Heart left ventricle (tissue), 16 donors: ENCODE results near the gene ACR. TPM values are rescaled to one million over a fixed set of nuclear protein-coding genes. Genes with fewer than 3 reads are reported as not detected.
A peak's percentile ranks its signal among the peaks of the same experiment; 100 is the strongest.
"Not testable (repeated sequence)": the region's sequence is repeated elsewhere in the genome, so short reads cannot be mapped to it uniquely, and the experiment has no call there.

Experiments
- ATAC-seq, 4 donors: fragments of 200-7000 bp; cut with Tn5 transposase; one replicate each; pipeline ENCODE4 v1.9.1; 2020 to 2022; ENCODE audit warnings: moderate library complexity in 4 of 4, mild to moderate bottlenecking in 3 of 4, moderate number of reproducible peaks in 1 of 4
- DNase-seq, 5 donors: peaks; one replicate each; pipeline ENCODE4 v3.0.0-alpha.2; 2020
- H3K27ac ChIP-seq, 12 donors: fragments of 200-600 bp; sonication (generic) in 4 of 12; one replicate each; pipeline versions ENCODE4 v1.5.0 to v1.8.0; 2016 to 2022; ENCODE audit warnings: mild to moderate bottlenecking in 2 of 12
- H3K27me3 ChIP-seq, 9 donors: fragments of 200-600 bp; sonication (generic) in 2 of 9; one replicate each; pipeline versions ENCODE4 v1.5.1 to v1.8.0; 2016 to 2022; ENCODE audit warnings: mild to moderate bottlenecking in 3 of 9
- H3K36me3 ChIP-seq, 9 donors: fragments of 200-600 bp; sonication (generic) in 2 of 9; one replicate each; pipeline versions ENCODE4 v1.5.0 to v1.8.0; 2018 to 2022; ENCODE audit warnings: mild to moderate bottlenecking in 2 of 9
- H3K4me1 ChIP-seq, 12 donors: fragments of 200-600 bp; sonication (generic) in 4 of 12; one replicate each; pipeline versions ENCODE4 v1.5.0 to v1.8.0; 2016 to 2022; ENCODE audit warnings: mild to moderate bottlenecking in 3 of 12
- H3K4me3 ChIP-seq, 12 donors: fragments of 200-600 bp; sonication (generic) in 4 of 12; one replicate each; pipeline versions ENCODE4 v1.5.0 to v1.8.0; 2017 to 2022; ENCODE audit warnings: mild to moderate bottlenecking in 9 of 12, moderate library complexity in 4 of 12
- H3K9me3 ChIP-seq, 12 donors: fragments of 200-600 bp; sonication (generic) in 4 of 12; one replicate each; pipeline versions ENCODE4 v1.5.0 to v1.8.0; 2016 to 2022; ENCODE audit warnings: mild to moderate bottlenecking in 1 of 12
- CTCF ChIP-seq, 12 donors: fragments of 200-600 bp; sonication (generic) in 4 of 12; IDR thresholded peaks; one replicate each; pipeline versions ENCODE4 v1.5.0 to v1.8.0; 2018 to 2022; ENCODE audit warnings: antibody characterized with exemption in 12 of 12, mild to moderate bottlenecking in 5 of 12
- POLR2A ChIP-seq, 2 donors: fragments of 450-650 bp; IDR thresholded peaks; one replicate each; pipeline ENCODE4 v1.6.1; 2017; ENCODE audit warnings: antibody characterized with exemption in 2 of 2, mild to moderate bottlenecking in 2 of 2, moderate library complexity in 2 of 2
- WGBS, 4 donors: extraction: QIAGEN DNeasy Blood & Tissue Kit in 2 of 4; methylation state at CpG; one replicate each; pipeline versions ENCODE4 v1.1.5 to v1.1.7; 2013 to 2018; 5-methylcytosine and 5-hydroxymethylcytosine counted together
- intact Hi-C, 10 donors: fragments of 100-400 bp; cut with DNase I; formaldehyde crosslinking; loops; one replicate each; pipeline versions ENCODE4 v1.11.1 to v1.14.2; 2022
- polyA plus RNA-seq, 2 donors: library from polyadenylated mRNA; stranded (reverse); fragments of 200-250 nt; gene quantifications; one replicate each; pipeline ENCODE4 v1.2.3, GENCODE V29; 2013
- total RNA-seq, 9 donors: library from RNA; depleted of rRNA in 2 of 9; stranded (reverse); fragments of >200 nt in 2 of 9; fragmentation: NEBNext Ultra II Directional in 3 of 9; extraction: Animal tissue kit (Norgen Biotek cat#: 25700) in 3 of 9; gene quantifications; one replicate each; pipeline versions ENCODE4 v1.1.0 to v1.2.4, GENCODE V29; 2016 to 2023
- donor health status: ischemic (EF 13 %, LVEDD 7.1; RV severe dilation, severe dysfunction).
- donor health status: healthy with polysubstance abuse.
- donor health status: DM: no; HTN: yes; CAD: no.
- donor health status: DM: no; HTN: no; CAD: no.
- donor health status: ischemic (EF 25% LVEDD 6.9; RV normal size, moderate dysfunction).
- donor health status: ischemic (EF 25% LVEDD 5.7; RV mildly dilated, moderate dysfunction).
- donor health status: healthy.
- donor health status: DM: yes; HTN: yes; CAD: no.
- donor health status: ischemic (EF 35%, LVEDD 5.7; RV mildly dilated, moderate dysfunction).
- donor health status: nonischemic (EF 11% LVEDD 7.7; RV severe dilation, severe dysfunction).
- donor health status: DM: yes; HTN: yes; CAD: no.
- donor health status: PGD.
- donor health status: ischemic (EF 29% LVEDD 5.4; RV normal size, mild dysfunction).
- donor health status: nonischemic (EF 23%, LVEDD 6.1; RV moderate dilation, normal function).

Gene ACR
- total and polyA plus RNA-seq, 11 donors = 0.12 to 1.2 (median 0.50) TPM; not detected in 2

DNA sequence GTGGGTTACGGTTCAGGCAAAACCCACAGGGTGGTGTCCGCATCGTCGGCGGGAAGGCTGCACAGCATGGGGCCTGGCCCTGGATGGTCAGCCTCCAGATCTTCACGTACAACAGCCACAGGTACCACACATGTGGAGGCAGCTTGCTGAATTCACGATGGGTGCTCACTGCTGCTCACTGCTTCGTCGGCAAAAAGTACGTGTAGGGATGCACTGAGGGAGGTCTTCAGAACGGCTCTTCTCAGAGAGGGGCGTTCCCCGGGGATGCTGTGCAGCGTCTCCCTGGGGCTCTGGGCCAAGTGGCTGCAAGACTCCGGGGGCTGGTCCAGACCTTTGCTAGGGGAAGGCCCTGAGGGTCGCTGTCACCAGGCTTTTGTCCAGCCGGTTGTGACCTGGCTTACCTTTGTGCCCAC is 1.3 kb downstream of the ACR start:
- Histone ChIP-seq H3K9me3 (no peaks in the 10 kb centered on the region), H3K36me3 (no peaks in the 10 kb centered on the region), H3K4me3 (no peak overlapping the region), H3K27ac (no peak overlapping the region), H3K27me3 (peaks cover 0 to 15% (median 0%) of the 10 kb centered on the region in 9 donors), H3K4me1 (no peaks in the 10 kb centered on the region)
- ATAC-seq (no peak), DNase-seq (peak in 1 of 5 donors; percentile 16)
- TF ChIP-seq CTCF (IDR thresholded peaks at IDR 0.05) (no peak), POLR2A (IDR thresholded peaks at IDR 0.05) (no peak)
- 67 to 75% (median 74%) methylated on average over 7 to 17 of the region's 17 CpGs for WGBS, 4 donors
- intact Hi-C loops = no loop called here

DNA sequence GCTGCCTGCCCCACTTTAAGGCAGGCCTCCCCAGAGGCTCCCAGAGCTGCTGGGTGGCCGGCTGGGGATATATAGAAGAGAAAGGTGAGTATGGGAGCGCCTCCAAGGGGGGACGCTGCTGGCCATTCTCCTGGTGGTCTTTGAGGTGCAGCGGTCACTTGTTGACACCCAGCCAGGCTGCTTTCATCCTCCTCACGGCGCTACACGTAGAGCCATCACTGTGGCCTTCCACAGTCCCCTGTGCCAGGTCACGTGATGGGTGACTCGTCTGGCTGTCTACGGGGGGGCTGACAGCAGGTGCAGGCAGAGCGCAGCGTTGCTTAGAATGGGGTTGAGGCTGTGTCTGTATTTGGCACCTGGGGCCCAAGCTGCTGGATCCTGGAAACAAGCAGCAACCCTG is 1.9 kb downstream of the ACR start:
- TF ChIP-seq CTCF (IDR thresholded peaks at IDR 0.05) = no peak
- no peak for TF ChIP-seq POLR2A (IDR thresholded peaks at IDR 0.05)
- DNase-seq = peak in 2 of 5 donors; percentile 13 to 37

DNA sequence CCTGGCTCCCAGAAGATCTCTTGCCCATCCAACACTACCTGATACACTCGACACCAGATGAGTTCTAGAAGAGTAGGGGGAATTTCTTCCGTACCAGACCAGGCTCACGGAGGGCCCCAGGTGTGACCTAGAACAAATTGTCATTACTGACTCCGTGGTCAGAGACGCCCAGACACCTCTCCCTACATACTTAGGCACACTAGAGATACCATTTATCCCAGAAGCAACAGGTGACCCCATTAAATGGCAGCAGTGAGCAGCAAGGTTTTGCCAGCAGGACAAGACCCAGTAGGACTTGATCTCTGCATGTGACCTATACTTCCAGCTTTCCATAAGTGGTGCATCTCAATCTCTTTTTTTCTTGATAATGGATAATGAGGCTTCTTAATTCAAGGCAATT is 2.7 kb downstream of the ACR start:
- intact Hi-C loops, H3K4me3 ChIP-seq, H3K27me3 ChIP-seq, DNase-seq, H3K9me3 ChIP-seq, H3K4me1 ChIP-seq, ATAC-seq, H3K27ac ChIP-seq, H3K36me3 ChIP-seq: not testable (repeated sequence)
- WGBS, 4 donors = 85 to 90% (median 87%) methylated on average over 5 of the region's 5 CpGs

More for the DNA sequence above, 1.9 kb downstream of the ACR start:
- no peak for ATAC-seq
- H3K36me3 ChIP-seq = no peaks in the 10 kb centered on the region
- peaks cover 0 to 9% (median 0%) of the 10 kb centered on the region in 9 donors for H3K27me3 ChIP-seq
- intact Hi-C loops = no loop called here
- no peaks in the 10 kb centered on the region for H3K4me1 ChIP-seq
- H3K9me3 ChIP-seq = no peaks in the 10 kb centered on the region
- H3K4me3 ChIP-seq = no peak overlapping the region
- no peak overlapping the region for H3K27ac ChIP-seq
- 75 to 83% (median 79%) methylated on average over 7 to 12 of the region's 12 CpGs for WGBS, 4 donors

GRCh38 chr22:50744424-50744823 is 6.4 kb downstream of the ACR start:
- H3K4me1 ChIP-seq, ATAC-seq, H3K9me3 ChIP-seq, H3K27ac ChIP-seq, H3K36me3 ChIP-seq, H3K27me3 ChIP-seq, DNase-seq, H3K4me3 ChIP-seq, intact Hi-C loops: not testable (repeated sequence)
- 68 to 84% (median 83%) methylated on average over 3 to 9 of the region's 12 CpGs for WGBS, 4 donors

DNA sequence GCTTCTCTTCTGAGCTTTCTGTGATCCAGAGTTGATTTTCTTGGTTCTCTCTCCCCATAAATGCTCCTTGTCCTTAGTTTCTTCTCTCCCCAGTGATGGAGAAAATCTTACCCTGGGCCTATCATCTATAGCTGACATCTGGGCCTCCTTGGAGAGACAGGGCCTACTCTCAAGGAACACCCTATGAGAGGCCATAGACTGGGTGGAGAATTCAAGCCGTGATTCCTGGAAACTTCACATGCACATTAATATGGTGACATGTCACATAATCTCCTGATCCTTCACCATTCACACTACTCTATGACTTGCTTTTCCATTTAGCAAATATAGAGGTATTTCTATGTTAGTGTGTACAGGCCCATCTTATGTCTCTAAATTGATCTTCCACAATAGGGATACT is 9.5 kb downstream of the ACR start:
- intact Hi-C loops = not testable (repeated sequence)

GRCh38 chr22:50748630-50749029 is 10.6 kb downstream of the ACR start:
- H3K36me3 ChIP-seq, intact Hi-C loops, H3K27me3 ChIP-seq, H3K9me3 ChIP-seq, H3K4me1 ChIP-seq, H3K27ac ChIP-seq, DNase-seq, ATAC-seq, H3K4me3 ChIP-seq: not testable (repeated sequence)
- WGBS, 4 donors = 74 to 86% (median 81%) methylated on average over 9 to 13 of the region's 13 CpGs

More for the DNA sequence above, 9.5 kb downstream of the ACR start:
- H3K27ac ChIP-seq, H3K4me3 ChIP-seq, H3K27me3 ChIP-seq, H3K36me3 ChIP-seq, DNase-seq, H3K4me1 ChIP-seq, H3K9me3 ChIP-seq, ATAC-seq: not testable (repeated sequence)
- 78 to 88% (median 84%) methylated on average over 1 of the region's 1 CpG for WGBS, 4 donors

- H3K27ac ChIP-seq, H3K4me1 ChIP-seq, H3K36me3 ChIP-seq, DNase-seq, ATAC-seq, H3K4me3 ChIP-seq, intact Hi-C loops, H3K9me3 ChIP-seq, H3K27me3 ChIP-seq: not testable (repeated sequence)
- 81 to 84% (median 82%) methylated on average over 9 of the region's 9 CpGs for WGBS, 4 donors
Observed at GRCh38 chr22:50749302-50750074, 11.5 kb downstream of the ACR start.

DNA sequence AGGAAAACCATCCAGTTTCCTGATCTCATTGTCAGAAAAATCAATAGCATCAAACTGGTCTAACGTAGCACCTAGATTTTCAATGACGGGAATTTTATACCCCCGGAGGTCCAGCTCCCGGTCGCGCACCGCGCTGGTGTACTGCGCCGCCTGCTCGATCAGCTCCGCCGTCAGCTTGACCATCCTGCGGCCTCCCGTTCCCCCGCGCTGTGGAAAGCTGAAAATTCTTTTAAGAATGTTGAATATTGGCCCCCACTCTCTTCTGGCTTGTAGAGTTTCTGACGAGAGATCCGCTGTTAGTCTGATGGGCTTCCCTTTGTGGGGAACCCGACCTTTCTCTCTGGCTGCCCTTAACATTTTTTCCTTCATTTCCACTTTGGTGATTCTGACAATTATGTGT is 17.2 kb downstream of the ACR start:
- DNase-seq, H3K9me3 ChIP-seq, intact Hi-C loops, H3K4me1 ChIP-seq, H3K36me3 ChIP-seq, H3K27ac ChIP-seq, ATAC-seq, H3K27me3 ChIP-seq: not testable (repeated sequence)
- peak overlapping the region in 1 of 12 donors; percentile 17 for H3K4me3 ChIP-seq
- WGBS, 4 donors = 73 to 95% (median 90%) methylated on average over 20 of the region's 20 CpGs

DNA sequence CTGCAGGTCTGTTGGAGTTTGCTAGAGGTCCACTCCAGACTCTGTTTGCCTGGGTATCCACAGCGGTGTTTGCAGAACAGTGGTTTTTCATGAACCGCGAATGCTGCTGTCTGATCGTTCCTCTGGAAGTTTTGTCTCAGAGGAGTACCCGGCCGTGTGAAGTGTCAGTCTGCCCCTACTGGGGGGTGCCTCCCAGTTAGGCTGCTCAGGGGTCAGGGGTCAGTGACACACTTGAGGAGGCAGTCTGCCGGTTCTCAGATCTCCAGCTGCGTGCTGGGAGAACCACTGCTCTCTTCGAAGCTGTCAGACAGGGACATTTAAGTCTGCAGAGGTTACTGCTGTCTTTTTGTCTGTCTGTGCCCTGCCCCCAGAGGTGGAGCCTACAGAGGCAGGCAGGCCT is 18.4 kb downstream of the ACR start:
- H3K36me3 ChIP-seq, H3K9me3 ChIP-seq, H3K4me1 ChIP-seq, ATAC-seq, DNase-seq, H3K27me3 ChIP-seq, intact Hi-C loops: not testable (repeated sequence)
- WGBS, 4 donors = 15 to 80% (median 23%) methylated on average over 1 to 9 of the region's 9 CpGs
- Histone ChIP-seq H3K27ac (peak overlapping the region in 1 of 12 donors; percentile 67), H3K4me3 (peak overlapping the region in 9 of 12 donors; percentile 37 to 74 (median 63))
